SU-DHL-6 (cell line): ENCODE results near the gene MARS1.

Source experiments
- H2AFZ ChIP-seq: fragments of 200-600 bp; sonication (generic); 2 replicates; pipeline ENCODE4 v1.6.1; 2014; ENCODE audit warnings: low read depth, mild to moderate bottlenecking, moderate library complexity, mixed read lengths, antibody characterized with exemption, low read length; ENCODE audit not compliant: severe bottlenecking
- H3F3A ChIP-seq: fragments of 200-600 bp; shearing (Covaris generic); 2 replicates; pipeline ENCODE4 v1.6.0; 2016; ENCODE audit warnings: antibody characterized with exemption, mild to moderate bottlenecking; ENCODE audit not compliant: insufficient read depth
- H3K27ac ChIP-seq: fragments of 200-600 bp; sonication (generic); 2 replicates; pipeline ENCODE4 v1.5.1; 2016; ENCODE audit warnings: low read depth, mild to moderate bottlenecking, low read length, moderate library complexity, mixed read lengths
- H3K27me3 ChIP-seq: fragments of 200-600 bp; sonication (generic), shearing (Covaris generic); 2 replicates; pipeline ENCODE4 v1.6.0; 2014; ENCODE audit warnings: mild to moderate bottlenecking, low read length
- H3K36me3 ChIP-seq: fragments of 200-600 bp; sonication (generic); 2 replicates; pipeline ENCODE4 v1.6.1; 2014; ENCODE audit warnings: mild to moderate bottlenecking, low read length, mixed read lengths
- H3K4me2 ChIP-seq: fragments of 300-600, 200-600 bp; shearing (Covaris generic), sonication (generic); 2 replicates; pipeline ENCODE4 v1.6.0; 2014; ENCODE audit warnings: low read length, low read depth, mild to moderate bottlenecking; ENCODE audit not compliant: poor library complexity, severe bottlenecking
- H3K4me3 ChIP-seq: fragments of 200-600 bp; sonication (generic); 2 replicates; pipeline ENCODE4 v1.5.1; 2014; ENCODE audit warnings: antibody characterized with exemption, low read length, mild to moderate bottlenecking, mixed read lengths; ENCODE audit not compliant: insufficient read depth, poor library complexity, severe bottlenecking
- H3K79me2 ChIP-seq: fragments of 200-600 bp; sonication (generic); 2 replicates; pipeline ENCODE4 v1.6.1; 2014; ENCODE audit warnings: mild to moderate bottlenecking, low read length, moderate library complexity; ENCODE audit not compliant: insufficient read depth
- H3K9ac ChIP-seq: fragments of 200-600 bp; sonication (generic); 2 replicates; pipeline ENCODE4 v1.7.0; 2014; ENCODE audit warnings: mild to moderate bottlenecking, low read length
- H3K9me2 ChIP-seq: fragments of 200-600 bp; sonication (generic); replicated peaks from 2 replicates; pipeline ENCODE4 v1.6.1; 2014; ENCODE audit warnings: low read length; ENCODE audit not compliant: insufficient read depth
- H3K9me3 ChIP-seq: fragments of 200-600 bp; sonication (generic); 2 replicates; pipeline ENCODE4 v1.6.1; 2014; ENCODE audit warnings: low read length, mixed read lengths; ENCODE audit not compliant: insufficient read depth
- H4K20me1 ChIP-seq: fragments of 200-600 bp; sonication (generic); 2 replicates; pipeline ENCODE4 v1.6.1; 2014; ENCODE audit warnings: low read depth, mild to moderate bottlenecking, antibody characterized with exemption, low read length, moderate library complexity, mixed read lengths
- CTCF ChIP-seq: fragments of 200-600 bp; sonication (generic); IDR thresholded peaks from one replicate; pipeline ENCODE4 v1.5.1; 2017; ENCODE audit warnings: antibody characterized with exemption, mild to moderate bottlenecking, low read length, moderate library complexity; ENCODE audit not compliant: insufficient read depth, poor library complexity, severe bottlenecking
- EZH2phosphoT487 ChIP-seq: fragments of 200-600 bp; sonication (generic), shearing (Covaris generic); conservative IDR thresholded peaks from 2 replicates; pipeline ENCODE4 v1.6.1; 2018; ENCODE audit warnings: mild to moderate bottlenecking, antibody characterized with exemption, low read length, moderate library complexity, mixed read lengths

The MARS1 gene

GRCh38 chr12:57551637-57552305 lies 63.9 kb downstream of the MARS1 start:
- Histone ChIP-seq H3K9me3 (no peaks in the 10 kb centered on the region), H3K27me3 (no peaks in the 10 kb centered on the region), H3K27ac (no peak overlapping the region), H3K9ac (no peak overlapping the region), H3K79me2 (peaks cover 2% of the 10 kb centered on the region; the same call in 1 of the 2 replicates), H2AFZ (no peak overlapping the region), H3K9me2 (no peaks in the 10 kb centered on the region), H3K36me3 (no peaks in the 10 kb centered on the region), H3F3A (no peaks in the 10 kb centered on the region), H4K20me1 (no peaks in the 10 kb centered on the region), H3K4me2 (no peak overlapping the region), H3K4me3 (no peak overlapping the region)
- TF ChIP-seq CTCF (no peak), EZH2phosphoT487 (no peak)

- Histone ChIP-seq H4K20me1 (no peaks in the 10 kb centered on the region), H3K27me3 (no peaks in the 10 kb centered on the region), H3K27ac (no peak overlapping the region), H3K4me3 (no peak overlapping the region), H3K4me2 (no peak overlapping the region), H3K9me2 (no peaks in the 10 kb centered on the region), H2AFZ (no peak overlapping the region), H3K36me3 (no peaks in the 10 kb centered on the region), H3K9me3 (no peaks in the 10 kb centered on the region), H3K79me2 (no peaks in the 10 kb centered on the region), H3K9ac (no peak overlapping the region), H3F3A (no peaks in the 10 kb centered on the region)
- TF ChIP-seq EZH2phosphoT487 (no peak), CTCF (no peak)
Observed at GRCh38 chr12:57552306-57552651, 64.4 kb downstream of the MARS1 start.

GRCh38 chr12:57552835-57553313 lies 65.0 kb downstream of the MARS1 start:
- no peak for TF ChIP-seq CTCF
- Histone ChIP-seq H3K9me2 (no peaks in the 10 kb centered on the region), H3K4me2 (no peak overlapping the region), H4K20me1 (no peaks in the 10 kb centered on the region), H3K79me2 (no peaks in the 10 kb centered on the region), H3K9me3 (no peaks in the 10 kb centered on the region), H3F3A (no peaks in the 10 kb centered on the region), H3K9ac (no peak overlapping the region), H3K27ac (no peak overlapping the region), H3K27me3 (no peaks in the 10 kb centered on the region), H3K4me3 (no peak overlapping the region), H2AFZ (no peak overlapping the region), H3K36me3 (no peaks in the 10 kb centered on the region)
